Kidney tubule cell (primary cell): ENCODE results near the gene PAIP2.

Experiments used
- DNase-seq: peaks from one replicate; pipeline ENCODE4 v3.0.0-alpha.2; 2018; ENCODE audit warnings: low spot score

Gene PAIP2

DNA sequence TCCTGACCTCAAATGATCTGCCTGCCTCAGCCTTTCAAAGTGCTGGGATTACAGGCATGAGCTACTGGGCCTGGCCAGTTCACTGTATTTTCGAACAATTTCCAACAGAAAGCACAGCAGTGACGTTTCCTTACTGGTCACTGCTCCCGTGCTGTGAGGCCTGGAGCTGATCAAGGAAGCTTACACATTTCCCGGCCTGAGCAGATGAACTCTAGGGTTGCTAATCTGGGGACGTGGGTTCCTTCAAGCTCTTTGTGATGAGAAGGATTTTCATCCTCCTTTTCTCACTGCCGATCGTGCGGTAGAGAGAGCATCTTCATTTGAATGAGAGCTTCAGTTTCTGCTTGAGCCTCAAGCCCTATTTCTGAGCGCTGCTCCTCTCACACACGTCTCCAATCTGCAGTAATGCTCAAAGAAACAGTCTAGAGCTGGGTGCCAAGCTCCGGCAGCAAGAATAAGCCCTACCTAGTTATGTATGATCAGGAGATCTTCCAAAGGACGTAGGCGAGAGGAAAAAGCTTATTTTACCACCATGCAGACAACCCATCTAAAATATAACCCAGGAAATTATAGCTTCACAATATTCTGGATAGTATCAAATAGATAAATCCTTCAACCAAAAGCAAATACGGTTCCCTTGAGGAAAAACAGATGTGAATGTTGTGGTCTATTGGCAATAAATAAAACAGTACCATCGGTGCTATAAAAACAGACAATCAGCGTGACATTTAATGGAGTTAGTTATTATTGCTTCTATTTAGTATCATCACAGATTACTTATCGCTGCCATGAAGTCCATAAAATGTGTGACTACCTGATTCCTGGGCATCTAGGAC, 69.6 kb downstream of the PAIP2 start:
- no peak for DNase-seq

DNA sequence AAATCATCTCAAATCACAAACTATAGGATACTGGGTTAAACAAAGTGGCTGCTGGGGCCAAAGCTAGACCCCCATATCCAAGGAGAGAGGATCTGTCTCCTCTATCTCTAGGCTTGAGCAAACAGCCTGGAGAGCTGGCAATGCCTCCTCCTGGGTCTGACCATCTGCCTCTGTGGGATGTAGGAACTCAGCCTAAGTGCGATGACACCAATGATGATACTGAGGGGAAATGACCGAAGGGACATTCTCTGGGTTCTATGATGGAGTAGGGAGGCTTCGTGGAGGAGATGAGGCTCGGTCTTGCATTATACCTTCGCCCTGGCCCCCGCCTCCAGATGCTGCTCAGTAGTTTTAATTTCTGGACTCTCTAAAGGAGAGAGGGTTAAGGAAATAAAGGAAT, 71.5 kb downstream of the PAIP2 start:
- no peak for DNase-seq

DNA sequence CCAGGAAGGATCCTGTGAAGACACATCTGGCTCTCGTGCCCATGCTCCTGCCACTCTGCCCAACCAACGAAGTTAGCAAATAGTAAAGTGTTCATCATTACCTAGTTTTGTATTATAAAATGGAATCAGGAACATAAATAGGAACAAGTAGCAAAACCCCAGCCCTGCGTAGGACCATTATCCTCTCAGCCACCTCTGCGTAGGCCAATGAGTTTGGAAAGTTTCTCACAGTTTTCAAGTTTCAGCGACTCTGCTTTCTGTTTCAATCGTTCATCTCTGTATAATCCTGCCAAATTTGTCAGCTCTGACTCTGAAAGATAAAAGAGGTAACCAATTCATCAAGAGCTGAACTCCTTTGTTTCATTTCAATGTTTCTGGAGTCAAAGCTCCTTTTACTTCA, 72.3 kb downstream of the PAIP2 start:
- no peak for DNase-seq

DNA sequence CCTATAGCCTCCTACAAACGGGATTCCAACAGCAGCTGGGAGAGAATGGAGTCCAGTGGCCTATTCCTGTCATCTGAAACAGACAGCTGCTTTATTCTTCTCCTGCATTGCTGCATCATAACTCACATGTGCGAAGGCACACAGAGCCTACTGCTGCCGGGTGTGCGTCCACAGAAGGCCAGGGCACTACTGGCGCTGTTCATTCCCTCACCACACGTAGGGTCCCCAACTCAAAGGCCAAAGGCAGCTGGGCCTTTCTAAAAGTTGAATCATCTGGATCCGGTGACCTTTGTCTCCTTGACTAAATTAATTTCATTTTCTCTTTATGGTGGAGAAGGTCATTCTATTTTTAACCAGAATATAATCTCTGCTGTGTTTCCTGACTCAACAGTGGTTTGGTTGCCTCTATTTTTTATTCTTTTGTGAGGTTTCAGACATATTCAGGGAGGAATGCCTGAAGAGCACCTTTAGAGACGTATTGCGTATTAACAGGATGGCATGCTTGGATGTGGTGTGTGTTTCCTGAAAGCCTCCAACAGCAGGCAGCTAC, 73.0 kb downstream of the PAIP2 start:
- no peak for DNase-seq

DNA sequence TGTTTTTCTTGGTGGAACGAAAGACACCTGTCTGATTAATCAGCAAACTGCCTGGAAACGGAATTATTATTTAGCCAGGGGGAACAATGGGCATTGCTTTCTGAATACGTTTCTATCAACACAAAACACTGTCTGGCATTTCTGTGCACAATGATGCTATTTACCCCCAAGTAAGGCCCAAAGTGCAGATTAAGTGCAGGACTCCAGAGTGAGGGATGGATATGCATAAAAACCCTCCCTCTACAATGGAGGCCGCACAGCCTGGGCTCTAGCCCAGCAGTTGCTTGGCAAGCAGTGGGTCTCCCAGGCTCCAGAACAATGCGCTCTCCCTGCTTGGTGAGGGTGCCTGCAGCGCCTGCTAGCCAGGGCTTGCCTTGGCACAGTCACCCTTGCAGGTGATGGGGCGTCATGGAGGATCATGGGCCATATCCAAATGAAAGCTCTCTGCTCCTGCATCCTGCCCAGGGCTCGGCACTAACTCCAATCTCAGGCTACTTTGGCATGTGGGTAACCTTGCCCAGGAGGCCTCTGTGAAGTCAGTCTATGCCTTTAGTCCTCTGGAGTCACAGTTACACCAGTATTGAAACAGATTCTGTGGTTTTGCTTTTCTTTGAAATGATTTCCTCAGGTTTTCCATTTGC, 73.7 kb downstream of the PAIP2 start:
- no peak for DNase-seq

DNA sequence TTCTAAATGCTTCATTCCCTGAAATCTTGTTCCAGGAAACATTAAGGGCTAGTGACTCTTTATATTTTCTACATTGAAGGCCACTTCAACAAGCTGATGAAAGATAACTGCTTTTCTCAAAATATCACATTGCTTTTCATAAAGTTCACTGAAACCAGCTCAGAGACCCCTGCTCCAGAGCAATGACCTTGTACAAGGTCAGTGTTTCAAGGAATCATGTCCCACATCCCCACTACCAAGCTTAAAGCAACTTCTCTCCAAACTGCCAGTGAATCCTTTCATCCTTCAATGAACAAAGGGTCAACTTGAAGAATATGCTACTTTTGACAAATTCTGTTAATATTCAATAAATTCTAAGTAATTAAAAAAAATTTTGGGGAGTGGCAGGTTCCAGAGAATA, 74.2 kb downstream of the PAIP2 start:
- DNase-seq = no peak

DNA sequence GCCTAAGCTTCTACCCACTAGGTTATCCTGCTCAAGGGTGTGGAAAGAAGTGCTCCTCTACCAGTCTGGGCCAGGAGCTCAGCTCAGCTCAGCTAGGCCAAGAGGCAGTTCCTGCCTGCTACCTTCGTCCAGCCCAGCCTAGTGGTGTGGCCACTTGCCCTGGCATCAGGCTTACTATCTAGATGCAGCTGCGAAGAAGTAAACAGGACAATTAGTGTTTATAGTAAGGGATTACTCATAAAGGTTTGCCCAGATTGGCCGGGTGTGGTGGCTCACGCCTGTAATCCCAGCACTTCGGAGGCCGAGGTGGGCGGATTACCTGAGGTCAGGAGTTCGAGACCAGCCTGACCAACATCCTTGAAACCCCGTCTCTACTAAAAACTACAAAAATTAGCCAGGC, 75.0 kb downstream of the PAIP2 start:
- no peak for DNase-seq

DNA sequence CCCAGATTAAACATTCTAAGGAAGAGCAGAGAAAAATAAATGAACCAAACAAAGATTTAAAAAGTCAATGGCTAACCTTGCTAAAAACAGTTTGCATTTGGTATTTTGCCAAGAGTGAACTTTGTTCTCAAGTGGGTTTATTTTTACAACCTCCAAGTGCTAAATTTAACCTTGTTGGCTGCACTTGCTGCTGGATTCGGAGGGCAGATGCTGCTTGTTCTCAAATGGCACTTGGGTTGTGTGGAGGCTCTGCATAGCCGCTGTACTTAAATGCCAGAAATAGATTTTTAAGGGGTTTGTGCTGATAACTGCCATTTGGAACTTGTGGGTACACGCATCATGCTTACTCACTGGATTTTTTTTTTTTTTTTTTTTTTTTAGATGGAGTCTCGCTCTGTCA, 75.6 kb downstream of the PAIP2 start:
- DNase-seq = no peak

DNA sequence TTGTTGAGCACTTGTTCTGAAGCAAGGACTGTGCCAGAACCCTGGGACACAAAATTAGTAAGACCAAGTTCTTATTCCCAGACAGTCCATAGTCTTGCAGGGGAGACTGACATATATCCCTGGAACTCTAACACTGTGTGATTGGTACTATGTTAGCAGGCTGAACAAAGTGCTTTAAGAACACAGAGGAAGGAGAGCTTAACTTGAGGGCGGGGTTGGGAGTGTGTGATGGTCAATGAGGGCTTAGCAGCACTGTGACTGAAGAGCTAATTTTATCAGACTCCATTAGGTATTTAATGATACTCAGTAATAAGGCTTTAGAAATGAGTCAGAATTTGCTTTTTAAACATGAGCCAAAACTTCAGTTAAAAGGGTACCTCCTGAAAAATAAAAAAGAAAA, 77.1 kb downstream of the PAIP2 start:
- no peak for DNase-seq
